ENCODE measurements around the gene MICU2.
"Not testable (repeated sequence)": the region's sequence is repeated elsewhere in the genome, so short reads cannot be mapped to it uniquely, and the experiment has no call there.

Gene MICU2

DNA sequence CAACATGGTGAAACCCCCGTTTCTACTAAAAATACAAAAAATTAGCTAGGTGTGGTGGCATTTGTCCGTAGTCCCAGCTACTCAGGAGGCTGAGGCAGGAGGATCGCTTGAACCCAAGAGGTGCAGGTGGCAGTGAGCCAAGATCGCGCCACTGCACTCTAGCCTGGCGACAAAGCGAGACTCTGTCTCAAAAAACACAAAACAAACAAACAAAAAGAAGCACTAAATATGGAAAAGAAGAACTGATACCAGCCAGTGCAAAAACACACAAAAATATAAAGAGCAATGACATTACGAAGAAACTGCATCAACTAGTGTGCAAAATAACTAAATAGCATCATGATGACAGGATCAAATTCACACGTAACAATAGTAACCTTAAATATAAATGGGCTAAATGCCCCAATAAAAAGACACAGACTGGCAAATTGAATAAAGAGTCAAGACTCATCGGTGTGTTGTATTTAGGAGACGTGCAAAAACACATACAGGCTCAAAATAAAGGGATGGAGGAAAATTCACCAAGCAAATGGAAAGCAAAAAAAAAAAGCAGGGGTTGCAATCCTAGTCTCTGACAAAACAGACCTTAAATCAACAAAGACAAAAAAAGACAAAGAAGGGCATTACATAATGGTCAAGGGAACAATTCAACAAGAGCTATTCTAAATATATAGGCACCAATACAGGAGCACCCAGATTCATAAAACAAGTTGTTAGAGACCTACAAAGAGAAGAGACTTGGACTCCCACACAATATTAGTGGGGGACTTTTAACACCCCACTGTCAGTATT, 13.1 kb downstream of the MICU2 start:
- not testable (repeated sequence) for DNase-seq

DNA sequence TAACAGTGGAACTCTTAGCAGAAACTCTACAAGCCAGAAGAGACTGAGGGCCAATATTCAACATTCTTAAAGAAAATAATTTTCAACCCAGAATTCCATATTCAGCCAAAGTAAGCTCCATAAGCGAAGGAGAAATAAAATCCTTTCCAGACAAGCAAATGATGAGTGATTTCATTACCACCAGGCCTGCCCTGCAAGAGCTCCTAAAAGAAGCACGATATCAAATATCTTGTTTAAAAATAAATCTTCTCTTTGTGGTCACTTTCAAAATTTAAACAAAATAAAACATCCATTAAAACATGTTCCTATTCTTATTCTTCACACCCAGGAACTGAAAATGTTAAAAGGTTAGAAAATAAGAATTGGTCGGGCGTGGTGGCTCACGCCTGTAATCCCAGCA, 13.7 kb downstream of the MICU2 start:
- no peak for DNase-seq

DNA sequence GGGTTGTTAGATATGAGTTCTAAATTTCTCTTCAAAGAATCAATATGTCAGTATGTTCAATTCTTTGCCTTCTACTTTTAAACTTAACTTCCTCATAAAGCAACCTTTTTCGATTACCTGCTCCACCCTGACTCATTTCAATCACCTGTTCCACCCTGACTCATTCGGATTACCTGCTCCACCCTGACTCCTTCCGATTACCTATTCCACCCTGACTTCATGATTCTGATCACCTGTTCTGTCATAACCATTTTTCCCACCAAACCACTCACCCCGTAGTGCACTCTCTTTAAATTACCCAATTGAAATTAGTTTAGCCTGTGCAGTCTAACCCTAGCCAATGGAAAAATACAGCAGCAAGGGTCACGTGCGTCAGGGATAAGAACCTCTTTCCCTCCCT, 14.5 kb downstream of the MICU2 start:
- not testable (repeated sequence) for DNase-seq

DNA sequence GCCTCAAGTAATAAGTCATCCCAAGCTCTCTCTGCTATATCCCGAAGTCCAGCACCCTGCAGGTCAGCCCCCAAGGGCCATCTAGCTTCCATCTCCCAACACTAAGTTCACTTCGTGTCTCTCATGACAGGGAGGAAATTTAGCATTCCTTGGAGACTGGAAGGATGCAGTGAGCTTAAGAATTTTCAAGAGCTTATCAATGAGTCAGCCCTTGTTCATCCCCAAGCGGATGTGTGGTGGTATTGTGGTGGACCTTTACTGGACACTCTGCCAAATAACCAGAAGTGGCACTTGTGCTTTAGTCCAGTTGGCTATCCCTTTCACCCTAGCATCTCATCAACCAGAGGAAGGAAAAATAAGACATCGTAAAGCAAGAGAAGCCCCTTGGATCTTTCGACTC, 15.6 kb downstream of the MICU2 start:
- not testable (repeated sequence) for DNase-seq

- no peak for DNase-seq
Observed at GRCh38 chr13:21584973-21585592, 18.9 kb downstream of the MICU2 start.

DNA sequence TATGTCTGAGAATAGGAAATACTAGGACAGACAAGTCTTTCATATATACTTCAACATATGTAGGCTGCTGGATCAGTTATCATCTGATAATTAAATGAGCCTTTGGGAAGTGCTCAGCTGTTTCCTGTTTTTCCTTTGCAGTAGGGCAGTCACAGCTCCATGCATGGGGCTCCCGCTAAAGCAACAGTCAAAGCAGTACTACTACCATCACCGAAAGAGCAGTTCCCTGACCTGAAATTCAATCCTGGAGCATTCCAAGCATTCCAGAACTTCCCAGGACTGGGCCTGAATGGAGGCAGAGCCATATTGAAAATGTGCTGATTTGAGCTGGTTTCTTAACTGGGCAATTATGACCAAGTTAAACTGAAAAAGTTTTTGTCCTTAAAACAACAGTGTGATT, 20.5 kb downstream of the MICU2 start:
- no peak for DNase-seq

- DNase-seq = no peak
Observed at GRCh38 chr13:21580736-21581135, 23.2 kb downstream of the MICU2 start.

DNA sequence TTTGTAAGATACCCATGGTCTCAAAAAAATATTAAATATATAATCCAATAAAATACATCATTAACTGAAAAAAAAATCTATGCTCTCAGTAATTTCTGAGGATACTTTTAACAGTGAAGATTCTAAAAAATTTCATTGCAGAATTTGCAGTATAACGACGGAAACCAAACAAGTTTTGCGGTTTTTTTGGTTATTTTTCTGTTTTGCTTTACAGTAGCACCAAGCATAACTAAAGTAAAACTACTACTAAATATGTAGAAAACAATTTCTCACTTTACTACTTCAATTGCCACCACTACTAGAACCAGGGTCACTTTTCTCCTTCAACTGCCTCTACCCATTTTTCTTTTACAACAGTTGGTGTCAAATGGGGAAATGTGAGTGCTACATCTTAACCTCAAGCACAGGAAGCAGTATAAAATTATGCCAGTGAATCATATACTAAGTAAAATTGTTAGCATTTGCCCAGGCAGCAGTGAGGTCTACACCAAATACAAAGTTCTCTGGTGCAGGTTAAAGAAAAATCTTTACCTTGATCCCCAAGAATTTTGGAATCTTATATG, 24.1 kb downstream of the MICU2 start:
- no peak for DNase-seq

GRCh38 chr13:21578748-21579147, 25.2 kb downstream of the MICU2 start:
- DNase-seq = no peak

DNA sequence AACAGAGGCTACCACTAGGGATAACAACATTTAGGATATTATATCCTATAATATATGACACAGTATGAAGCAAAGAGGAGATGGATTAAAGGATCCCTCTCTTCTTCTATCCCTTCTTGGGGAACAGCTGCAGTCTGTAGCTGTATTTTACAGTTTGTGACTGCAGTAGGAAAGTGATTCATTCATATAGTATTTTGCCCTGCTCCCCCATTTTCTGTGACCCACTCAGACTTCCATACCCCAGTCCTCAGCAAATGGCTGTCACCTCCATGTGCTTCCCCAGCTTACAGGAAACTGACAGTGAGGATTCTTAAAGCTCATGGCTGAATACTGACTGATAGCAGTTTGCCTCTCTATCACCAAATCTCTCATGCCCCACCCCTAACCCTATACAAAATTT, 27.5 kb downstream of the MICU2 start:
- DNase-seq = no peak

DNA sequence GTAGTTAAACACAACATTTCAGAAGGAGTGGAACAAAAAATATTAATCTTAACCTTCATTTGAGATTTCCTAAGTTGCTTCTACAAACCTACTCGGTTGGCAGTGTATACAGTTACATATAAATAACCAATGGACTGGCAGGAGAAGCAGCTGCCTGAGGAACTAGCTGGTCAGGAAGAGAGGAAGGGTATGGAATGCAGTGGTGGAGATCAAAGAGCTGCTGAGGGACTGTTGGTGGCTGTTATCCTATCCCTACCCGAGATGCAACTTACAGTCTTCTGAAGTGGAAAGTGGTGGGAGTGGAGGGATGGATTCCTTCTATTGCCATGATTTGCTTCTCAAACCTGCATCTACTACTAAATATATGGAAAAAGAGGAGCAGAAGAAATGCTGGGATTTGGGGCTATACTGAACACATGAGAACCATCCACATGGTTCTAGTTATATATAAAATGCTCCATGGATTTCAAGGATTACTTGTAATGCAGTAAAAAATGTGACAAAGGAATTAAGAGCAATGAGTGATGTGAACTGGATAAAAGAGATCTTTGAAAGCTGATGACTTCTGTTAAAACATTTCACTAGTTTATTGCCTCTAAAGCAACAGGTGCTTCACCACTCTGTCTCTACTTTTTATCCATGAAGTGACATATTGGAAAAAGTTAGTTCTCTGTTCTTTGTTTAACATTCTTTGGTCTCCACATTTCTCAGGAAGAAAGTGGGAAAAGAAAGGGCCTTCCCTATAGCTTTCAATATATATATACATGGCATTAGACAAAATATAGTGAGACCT, 29.9 kb downstream of the MICU2 start:
- DNase-seq = no peak

DNA sequence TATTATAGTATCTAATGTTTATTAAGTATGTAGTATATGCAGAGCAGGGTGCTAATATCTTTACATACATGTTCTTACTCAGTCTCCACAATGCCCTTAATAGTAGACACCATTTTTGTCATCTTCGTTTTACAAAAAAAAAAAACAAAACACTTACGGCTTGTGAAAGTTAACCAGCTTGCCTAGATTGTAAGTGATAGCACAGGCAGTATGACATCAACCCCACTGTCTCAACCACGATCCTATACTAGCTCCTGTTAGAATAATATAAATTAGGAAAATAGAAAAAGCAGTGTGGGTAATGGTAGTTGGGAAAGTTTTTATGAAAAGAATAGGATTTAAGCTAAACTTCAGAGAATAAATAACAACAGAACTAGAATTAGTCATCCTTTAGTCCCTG, 34.3 kb downstream of the MICU2 start:
- DNase-seq = no peak

DNA sequence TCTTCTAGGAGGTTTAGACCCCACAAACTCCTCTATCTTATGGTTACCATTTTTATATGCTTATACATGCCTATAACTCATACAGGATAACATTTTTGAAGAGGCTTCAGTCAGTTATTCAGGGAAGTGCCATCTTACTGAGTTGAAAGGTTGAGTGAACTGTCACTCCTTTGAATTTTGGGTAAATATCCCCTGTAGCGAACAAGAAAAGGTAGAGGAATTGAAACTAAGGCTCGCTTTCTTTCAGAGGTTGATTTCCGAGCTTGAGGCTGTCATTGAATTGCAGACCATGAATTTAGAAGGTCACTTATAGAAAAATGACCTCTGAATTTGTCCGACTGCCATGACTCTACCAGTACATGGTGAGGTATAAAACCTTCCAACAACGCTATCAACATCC, 35.1 kb downstream of the MICU2 start:
- DNase-seq = no peak

DNA sequence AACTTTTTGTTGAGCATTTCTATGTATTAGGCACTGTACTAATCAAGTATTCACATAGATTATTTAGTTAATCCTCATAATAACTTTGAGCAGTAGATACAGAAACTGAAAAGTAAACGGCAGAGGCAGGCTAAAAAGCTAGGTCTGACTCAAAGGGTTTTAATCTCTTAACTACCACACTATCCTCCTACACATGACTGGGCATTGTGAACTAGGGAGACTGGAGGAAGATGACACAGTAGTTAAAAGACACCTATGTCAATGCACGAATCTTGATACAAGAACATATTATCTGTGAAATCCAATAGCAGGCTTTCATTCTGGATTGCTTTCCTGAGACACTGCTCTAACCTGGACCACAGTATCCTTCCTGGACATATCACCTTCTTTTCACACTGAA, 36.3 kb downstream of the MICU2 start:
- no peak for DNase-seq

GRCh38 chr13:21557995-21558394, 46.0 kb downstream of the MICU2 start:
- no peak for DNase-seq

GRCh38 chr13:21556051-21556450, 47.9 kb downstream of the MICU2 start:
- DNase-seq = no peak

- not testable (repeated sequence) for DNase-seq
Observed at GRCh38 chr13:21553261-21553660, 50.7 kb downstream of the MICU2 start.

DNA sequence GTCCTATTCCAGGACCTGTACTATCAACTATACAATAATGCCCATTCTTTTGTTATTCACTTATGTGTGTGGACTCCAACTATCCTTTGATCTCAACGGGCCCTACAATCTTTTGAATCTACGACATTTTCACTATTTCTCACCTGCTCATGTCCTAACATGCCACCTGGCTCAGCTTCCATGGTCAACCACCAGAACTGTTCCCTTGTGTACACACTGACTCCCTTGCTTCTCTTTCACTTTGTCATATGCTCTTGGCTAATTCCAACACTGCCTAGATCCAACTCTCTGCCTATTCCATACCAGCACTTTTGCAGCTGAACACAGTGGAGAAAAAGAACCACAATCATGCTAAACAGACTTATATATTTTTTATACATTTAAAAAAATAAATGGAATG, 53.1 kb downstream of the MICU2 start:
- no peak for DNase-seq

- DNase-seq = no peak
Observed at GRCh38 chr13:21549633-21550032, 54.3 kb downstream of the MICU2 start.

DNA sequence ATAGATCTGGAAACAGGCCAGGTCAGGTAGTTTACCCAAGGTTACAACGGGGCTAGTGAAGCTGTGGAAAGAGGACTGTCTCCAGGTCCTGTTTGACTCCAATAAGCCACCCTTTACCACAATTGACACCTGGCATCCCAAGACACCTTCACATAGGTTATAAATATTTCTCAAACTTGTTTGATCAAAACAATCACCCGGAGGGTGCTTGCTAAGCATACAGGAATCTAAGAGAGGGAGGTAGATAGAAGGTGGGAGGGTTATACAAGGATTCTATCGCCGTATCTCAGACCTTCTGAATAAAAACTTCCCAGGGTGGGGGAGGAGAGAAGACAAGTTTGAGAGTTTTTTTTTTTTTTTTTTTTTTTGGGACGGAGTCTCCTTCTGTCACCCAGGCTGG, 55.4 kb downstream of the MICU2 start:
- DNase-seq = no peak

GRCh38 chr13:21546372-21546771, 57.6 kb downstream of the MICU2 start:
- no peak for DNase-seq

- DNase-seq = no peak
Observed at GRCh38 chr13:21544515-21544914, 59.5 kb downstream of the MICU2 start.

DNA sequence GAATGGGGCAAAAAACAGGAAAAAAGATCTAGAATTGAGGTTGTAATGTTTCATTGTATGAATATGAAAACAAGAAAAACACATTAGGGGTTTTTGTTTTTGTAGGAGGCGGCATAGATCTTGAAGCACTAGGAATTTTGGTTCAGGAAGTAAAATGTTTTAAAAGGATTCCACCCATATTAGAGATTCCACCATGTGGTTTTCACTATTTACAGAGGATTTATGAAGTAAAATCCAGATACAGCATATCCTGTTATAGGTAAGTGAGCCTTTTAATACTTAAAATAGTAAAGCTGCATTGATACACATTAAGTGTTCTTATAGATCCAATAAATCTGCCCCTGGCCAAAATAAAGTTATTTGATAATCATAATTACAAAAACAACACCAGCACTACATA, 61.4 kb downstream of the MICU2 start:
- no peak for DNase-seq

DNA sequence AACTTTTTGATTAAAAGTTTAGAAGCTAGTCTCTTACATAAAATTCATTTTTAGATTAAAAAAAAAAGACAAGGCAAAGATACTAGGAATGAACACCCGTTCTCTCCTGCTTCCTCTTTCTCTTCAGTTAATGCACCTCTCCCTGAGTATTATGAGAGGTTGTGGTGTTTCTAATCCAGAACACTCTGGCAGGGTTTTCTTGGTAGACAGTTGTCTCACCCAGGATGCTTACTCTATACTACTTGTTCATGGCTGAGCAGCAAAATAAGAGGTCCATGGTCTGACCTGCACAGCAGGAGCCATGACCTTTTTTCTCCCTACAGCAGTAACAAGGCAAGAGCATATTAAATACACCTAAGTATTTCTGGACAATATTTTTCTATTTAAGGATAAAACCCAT, 62.0 kb downstream of the MICU2 start:
- no peak for DNase-seq
